Testis (tissue), 2 donors: ENCODE data around the gene GPLD1.

Experiments used
- CTCF ChIP-seq, 3 experiments: fragments of 450-650 bp in 2 of 3; fragments of 200-600 bp in 1 of 3; sonication (generic) in 1 of 3; IDR thresholded peaks; one replicate each; pipeline ENCODE4 v1.5.1; 2016 to 2019; ENCODE audit warnings: antibody characterized with exemption in 3 of 3, mild to moderate bottlenecking in 2 of 3, moderate library complexity in 1 of 3
- POLR2A ChIP-seq: fragments of 450-650 bp; IDR thresholded peaks from one replicate; pipeline ENCODE4 v1.6.1; 2017; ENCODE audit warnings: antibody characterized with exemption, mild to moderate bottlenecking, moderate library complexity

GRCh38 chr6:24405262-24405661 is 84.1 kb downstream of the GPLD1 start:
- no peak for TF ChIP-seq POLR2A
- TF ChIP-seq CTCF (IDR thresholded peaks at IDR 0.05): no peak
